H9 (cell line): ENCODE results near the gene LYSMD4. TPM values are rescaled to one million over a fixed set of nuclear protein-coding genes. Genes with fewer than 3 reads are reported as not detected.

ENCODE experiments used
- DNase-seq: peaks from one replicate; pipeline ENCODE4 v3.0.0-alpha.2; 2017
- H2AFZ ChIP-seq: one replicate; pipeline ENCODE4 v1.6.1; 2013; ENCODE audit warnings: mild to moderate bottlenecking, low read length, control low read depth, moderate library complexity
- H2AK5ac ChIP-seq: 2 replicates; pipeline ENCODE4 v1.6.1; 2013; ENCODE audit warnings: low read length, control low read depth, mixed read lengths; ENCODE audit not compliant: insufficient read length
- H2BK120ac ChIP-seq: one replicate; pipeline ENCODE4 v1.6.1; 2013; ENCODE audit warnings: low read depth, mild to moderate bottlenecking, low read length, control low read depth, inconsistent platforms; ENCODE audit not compliant: poor library complexity, severe bottlenecking
- H2BK12ac ChIP-seq: 2 replicates; pipeline ENCODE4 v1.6.1; 2013; ENCODE audit warnings: low read length, control low read depth, mixed read lengths, low read depth; ENCODE audit not compliant: insufficient read length
- H2BK15ac ChIP-seq: 2 replicates; pipeline ENCODE4 v1.6.1; 2013; ENCODE audit warnings: low read depth, low read length, control low read depth
- H2BK20ac ChIP-seq: one replicate; pipeline ENCODE4 v1.6.1; 2013; ENCODE audit warnings: low read depth, mild to moderate bottlenecking, low read length, control low read depth, inconsistent platforms; ENCODE audit not compliant: poor library complexity, severe bottlenecking
- H2BK5ac ChIP-seq: 2 replicates; pipeline ENCODE4 v1.6.1; 2013; ENCODE audit warnings: low read length, control low read depth, mixed read lengths; ENCODE audit not compliant: insufficient read length
- H3K14ac ChIP-seq: 2 replicates; pipeline ENCODE4 v1.6.1; 2013; ENCODE audit warnings: low read length, control low read depth; ENCODE audit not compliant: insufficient read depth
- H3K18ac ChIP-seq: 2 replicates; pipeline ENCODE4 v1.6.1; 2013; ENCODE audit warnings: low read depth, mild to moderate bottlenecking, mixed read lengths, low read length, control low read depth; ENCODE audit not compliant: insufficient read length
- H3K23ac ChIP-seq: 2 replicates; pipeline ENCODE4 v1.6.1; 2013; ENCODE audit warnings: low read length, control low read depth, mixed read lengths, low read depth; ENCODE audit not compliant: insufficient read length
- H3K23me2 ChIP-seq: 2 replicates; pipeline ENCODE4 v1.6.1; 2013; ENCODE audit warnings: low read depth, mild to moderate bottlenecking, mixed read lengths, low read length, control low read depth; ENCODE audit not compliant: insufficient read length, poor library complexity, severe bottlenecking
- H3K27ac ChIP-seq: 2 replicates; pipeline ENCODE4 v1.5.1; 2013; ENCODE audit warnings: low read length, control low read depth, mixed read lengths, low read depth; ENCODE audit not compliant: insufficient read length
- H3K27me3 ChIP-seq: 2 replicates; pipeline ENCODE4 v1.6.1; 2013; ENCODE audit warnings: low read length, control low read depth, inconsistent platforms; ENCODE audit not compliant: insufficient read depth
- H3K4ac ChIP-seq: 2 replicates; pipeline ENCODE4 v1.6.1; 2013; ENCODE audit warnings: low read depth, mild to moderate bottlenecking, control low read depth, inconsistent platforms, low read length, moderate library complexity
- H3K4me1 ChIP-seq: 2 replicates; pipeline ENCODE4 v1.6.1; 2013; ENCODE audit warnings: low read length, control low read depth, inconsistent platforms; ENCODE audit not compliant: insufficient read depth
- H3K4me2 ChIP-seq: 2 replicates; pipeline ENCODE4 v1.6.1; 2013; ENCODE audit warnings: low read length, control low read depth, mixed read lengths; ENCODE audit not compliant: insufficient read length, insufficient read depth
- H3K56ac ChIP-seq: 2 replicates; pipeline ENCODE4 v1.6.1; 2013; ENCODE audit warnings: low read depth, mild to moderate bottlenecking, mixed read lengths, low read length, control low read depth; ENCODE audit not compliant: insufficient read length
- H3K79me1 ChIP-seq: 2 replicates; pipeline ENCODE4 v1.6.1; 2013; ENCODE audit warnings: low read depth, mild to moderate bottlenecking, moderate library complexity, low read length, control low read depth, inconsistent platforms; ENCODE audit not compliant: insufficient read depth, poor library complexity, severe bottlenecking
- H3K79me2 ChIP-seq: 2 replicates; pipeline ENCODE4 v1.6.1; 2013; ENCODE audit warnings: low read length, control low read depth, inconsistent platforms; ENCODE audit not compliant: insufficient read depth
- H3K9ac ChIP-seq: 2 replicates; pipeline ENCODE4 v1.6.1; 2013; ENCODE audit warnings: low read length, control low read depth, mixed read lengths; ENCODE audit not compliant: insufficient read length; ENCODE audit errors: extremely low read depth
- H3K9me3 ChIP-seq: one replicate; pipeline ENCODE4 v1.6.1; 2013; ENCODE audit warnings: low read depth, low read length, inconsistent platforms; ENCODE audit not compliant: control insufficient read depth
- H3T11ph ChIP-seq: one replicate; pipeline ENCODE4 v1.6.1; 2013; ENCODE audit warnings: mild to moderate bottlenecking, low read length, control low read depth, inconsistent platforms
- H4K20me1 ChIP-seq: one replicate; pipeline ENCODE4 v1.6.1; 2013; ENCODE audit not compliant: control insufficient read depth, insufficient read length, insufficient read depth
- H4K5ac ChIP-seq: 2 replicates; pipeline ENCODE4 v1.6.1; 2013; ENCODE audit warnings: low read depth, mild to moderate bottlenecking, mixed read lengths, low read length, control low read depth; ENCODE audit not compliant: insufficient read length
- H4K8ac ChIP-seq: replicated peaks from 2 replicates; pipeline ENCODE4 v1.6.1; 2013; ENCODE audit warnings: low read length, control low read depth, mixed read lengths, low read depth; ENCODE audit not compliant: insufficient read length
- H4K91ac ChIP-seq: 2 replicates; pipeline ENCODE4 v1.6.1; 2013; ENCODE audit warnings: low read depth, mild to moderate bottlenecking, moderate library complexity, mixed read lengths, low read length, control low read depth; ENCODE audit not compliant: insufficient read length
- H3K27ac Mint-ChIP-seq, 3 experiments: 2 replicates in 2 of 3; 3 replicates in 1 of 3; pipeline ENCODE4 v1.8.0; 2020 to 2021; ENCODE audit warnings: mixed read lengths in 3 of 3, mild to moderate bottlenecking in 1 of 3, moderate library complexity in 1 of 3
- H3K27me3 Mint-ChIP-seq: 2 replicates; pipeline ENCODE4 v1.8.0; 2021; ENCODE audit warnings: low read depth, mild to moderate bottlenecking, moderate library complexity, mixed read lengths
- H3K36me3 Mint-ChIP-seq, 3 experiments: 2 replicates in 2 of 3; 3 replicates in 1 of 3; pipeline ENCODE4 v1.8.0; 2020 to 2021; ENCODE audit warnings: low read depth in 3 of 3, mixed read lengths in 3 of 3; ENCODE audit not compliant: insufficient read depth in 1 of 3
- H3K4me1 Mint-ChIP-seq, 2 experiments: 2 replicates each; pipeline ENCODE4 v1.8.0; 2020; ENCODE audit warnings: mixed read lengths in 2 of 2
- H3K4me3 Mint-ChIP-seq, 2 experiments: 2 replicates in 1 of 2; 3 replicates in 1 of 2; pipeline ENCODE4 v1.8.0; 2020 to 2021; ENCODE audit warnings: mild to moderate bottlenecking in 2 of 2, mixed read lengths in 2 of 2, moderate library complexity in 1 of 2
- H3K9me3 Mint-ChIP-seq, 2 experiments: 2 replicates in 1 of 2; 3 replicates in 1 of 2; pipeline ENCODE4 v1.8.0; 2020; ENCODE audit warnings: mild to moderate bottlenecking in 2 of 2, mixed read lengths in 2 of 2, moderate library complexity in 1 of 2
- WGBS: extraction: QIAGEN DNeasy Blood & Tissue Kit; methylation state at CpG from one replicate; pipeline ENCODE4 v1.1.7; 2013; ENCODE audit warnings: missing lambda C conversion rate, low lambda C conversion rate, mixed read lengths; ENCODE audit not compliant: insufficient read length; ENCODE audit errors: extremely low coverage; 5-methylcytosine and 5-hydroxymethylcytosine counted together
- total RNA-seq: library from RNA; stranded (reverse); gene quantifications from 2 replicates; pipeline ENCODE4 v1.2.1, GENCODE V29; 2021
- TF ChIP-seq, protein P1 (sequence below): fragments of 200-600 bp; sonication (generic); conservative IDR thresholded peaks from 3 replicates; pipeline ENCODE4 v1.8.0; 2021; ENCODE audit warnings: antibody characterized with exemption, mild to moderate bottlenecking

LYSMD4 gene
- total RNA-seq, 1 experiment from 2014 or later: 10.0 TPM

GRCh38 chr15:99716540-99717095 lies 16.6 kb downstream of the LYSMD4 start:
- Mint-ChIP-seq H3K27me3 (no peaks in the 10 kb centered on the region; the same call in 1 of the 2 replicates), H3K9me3 (no peaks in the 10 kb centered on the region), H3K4me1 (peaks cover 5 to 12% of the 10 kb centered on the region in 2 experiments), H3K27ac (peak overlapping the region in 2 of 3 experiments; percentile 45 to 84; a peak in 2 of 7 replicates), H3K4me3 (no peak overlapping the region), H3K36me3 (peaks cover 8 to 19% (median 16%) of the 10 kb centered on the region in 3 experiments; a peak in 6 of 7 replicates)
- Histone ChIP-seq H2AK5ac (no peak overlapping the region), H3K79me2 (no peaks in the 10 kb centered on the region), H3K18ac (no peak overlapping the region), H2BK15ac (no peak overlapping the region), H4K8ac (no peak overlapping the region), H3T11ph (no peak overlapping the region), H2BK20ac (no peak overlapping the region), H3K9ac (no peak overlapping the region), H3K4me2 (no peak overlapping the region), H3K14ac (no peak overlapping the region), H3K27me3 (no peaks in the 10 kb centered on the region), H4K20me1 (no peaks in the 10 kb centered on the region), H3K4me1 (no peaks in the 10 kb centered on the region), H3K56ac (no peak overlapping the region), H2AFZ (no peak overlapping the region), H3K23ac (no peak overlapping the region), H3K27ac (no peak overlapping the region), H4K91ac (no peak overlapping the region), H3K23me2 (no peaks in the 10 kb centered on the region), H3K9me3 (no peaks in the 10 kb centered on the region), H3K79me1 (no peaks in the 10 kb centered on the region), H4K5ac (no peak overlapping the region), H2BK5ac (no peak overlapping the region), H2BK12ac (no peak overlapping the region), H3K4ac (no peak overlapping the region), H2BK120ac (no peak overlapping the region)
- TF ChIP-seq, protein P1, sequence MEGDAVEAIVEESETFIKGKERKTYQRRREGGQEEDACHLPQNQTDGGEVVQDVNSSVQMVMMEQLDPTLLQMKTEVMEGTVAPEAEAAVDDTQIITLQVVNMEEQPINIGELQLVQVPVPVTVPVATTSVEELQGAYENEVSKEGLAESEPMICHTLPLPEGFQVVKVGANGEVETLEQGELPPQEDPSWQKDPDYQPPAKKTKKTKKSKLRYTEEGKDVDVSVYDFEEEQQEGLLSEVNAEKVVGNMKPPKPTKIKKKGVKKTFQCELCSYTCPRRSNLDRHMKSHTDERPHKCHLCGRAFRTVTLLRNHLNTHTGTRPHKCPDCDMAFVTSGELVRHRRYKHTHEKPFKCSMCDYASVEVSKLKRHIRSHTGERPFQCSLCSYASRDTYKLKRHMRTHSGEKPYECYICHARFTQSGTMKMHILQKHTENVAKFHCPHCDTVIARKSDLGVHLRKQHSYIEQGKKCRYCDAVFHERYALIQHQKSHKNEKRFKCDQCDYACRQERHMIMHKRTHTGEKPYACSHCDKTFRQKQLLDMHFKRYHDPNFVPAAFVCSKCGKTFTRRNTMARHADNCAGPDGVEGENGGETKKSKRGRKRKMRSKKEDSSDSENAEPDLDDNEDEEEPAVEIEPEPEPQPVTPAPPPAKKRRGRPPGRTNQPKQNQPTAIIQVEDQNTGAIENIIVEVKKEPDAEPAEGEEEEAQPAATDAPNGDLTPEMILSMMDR: no peak
- no CpG with 5 or more reads among the region's 10 CpGs for WGBS
- no peak for DNase-seq
